ENCODE data around the gene CRB1.

Gene CRB1

GRCh38 chr1:197362871-197363270 is 94.8 kb downstream of the CRB1 start:
- no peaks in the 10 kb centered on the region for H3K36me3 ChIP-seq
- H3K27ac ChIP-seq: no peak overlapping the region
- no peaks in the 10 kb centered on the region for H3K27me3 ChIP-seq (ENCODE audit: insufficient read depth, low read depth, severe bottlenecking)
- no peak for DNase-seq
- TF ChIP-seq, protein P1, sequence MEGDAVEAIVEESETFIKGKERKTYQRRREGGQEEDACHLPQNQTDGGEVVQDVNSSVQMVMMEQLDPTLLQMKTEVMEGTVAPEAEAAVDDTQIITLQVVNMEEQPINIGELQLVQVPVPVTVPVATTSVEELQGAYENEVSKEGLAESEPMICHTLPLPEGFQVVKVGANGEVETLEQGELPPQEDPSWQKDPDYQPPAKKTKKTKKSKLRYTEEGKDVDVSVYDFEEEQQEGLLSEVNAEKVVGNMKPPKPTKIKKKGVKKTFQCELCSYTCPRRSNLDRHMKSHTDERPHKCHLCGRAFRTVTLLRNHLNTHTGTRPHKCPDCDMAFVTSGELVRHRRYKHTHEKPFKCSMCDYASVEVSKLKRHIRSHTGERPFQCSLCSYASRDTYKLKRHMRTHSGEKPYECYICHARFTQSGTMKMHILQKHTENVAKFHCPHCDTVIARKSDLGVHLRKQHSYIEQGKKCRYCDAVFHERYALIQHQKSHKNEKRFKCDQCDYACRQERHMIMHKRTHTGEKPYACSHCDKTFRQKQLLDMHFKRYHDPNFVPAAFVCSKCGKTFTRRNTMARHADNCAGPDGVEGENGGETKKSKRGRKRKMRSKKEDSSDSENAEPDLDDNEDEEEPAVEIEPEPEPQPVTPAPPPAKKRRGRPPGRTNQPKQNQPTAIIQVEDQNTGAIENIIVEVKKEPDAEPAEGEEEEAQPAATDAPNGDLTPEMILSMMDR (IDR thresholded peaks at IDR 0.05; ENCODE audit: low read depth, low read length): no peak
- H3K4me3 ChIP-seq (ENCODE audit: low read depth, low read length): no peak overlapping the region
- H3K9me3 ChIP-seq (ENCODE audit: severe bottlenecking): no peaks in the 10 kb centered on the region

- Histone ChIP-seq H3K9me3 (ENCODE audit: severe bottlenecking) (no peaks in the 10 kb centered on the region), H3K27ac (no peak overlapping the region), H3K36me3 (no peaks in the 10 kb centered on the region), H3K4me3 (ENCODE audit: low read depth, low read length) (no peak overlapping the region), H3K27me3 (ENCODE audit: insufficient read depth, low read depth, severe bottlenecking) (no peaks in the 10 kb centered on the region)
- DNase-seq: no peak
- TF ChIP-seq, protein P1 (IDR thresholded peaks at IDR 0.05; ENCODE audit: low read depth, low read length): no peak
Measured at GRCh38 chr1:197363855-197364254, 95.8 kb downstream of the CRB1 start.

- Histone ChIP-seq H3K9me3 (ENCODE audit: severe bottlenecking) (no peaks in the 10 kb centered on the region), H3K4me3 (ENCODE audit: low read depth, low read length) (no peak overlapping the region), H3K27me3 (ENCODE audit: insufficient read depth, low read depth, severe bottlenecking) (no peaks in the 10 kb centered on the region), H3K27ac (no peak overlapping the region), H3K36me3 (no peaks in the 10 kb centered on the region)
- TF ChIP-seq, protein P1 (IDR thresholded peaks at IDR 0.05; ENCODE audit: low read depth, low read length): no peak
- DNase-seq: no peak
Measured at GRCh38 chr1:197366996-197367395, 98.9 kb downstream of the CRB1 start.

DNA sequence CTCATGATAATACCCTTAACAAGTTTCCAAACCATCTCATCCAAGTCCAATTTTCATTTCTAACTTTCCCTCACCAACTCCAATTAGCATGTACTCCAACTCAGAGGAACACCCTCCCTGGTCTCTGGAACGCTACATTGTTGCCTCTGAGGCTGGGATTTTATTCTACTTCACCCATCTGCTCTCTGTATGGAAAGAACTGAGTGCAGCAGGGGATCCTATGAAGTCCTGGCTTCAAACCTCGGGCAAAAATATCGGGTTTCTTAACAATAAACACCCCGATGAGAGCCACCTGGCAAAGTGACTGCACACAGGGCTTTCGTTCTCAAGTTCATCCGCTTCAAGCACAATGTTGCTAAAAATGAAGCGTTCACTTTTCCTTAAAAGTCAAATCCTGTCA is 99.6 kb downstream of the CRB1 start:
- Histone ChIP-seq H3K36me3 (no peaks in the 10 kb centered on the region), H3K27ac (no peak overlapping the region), H3K27me3 (ENCODE audit: insufficient read depth, low read depth, severe bottlenecking) (no peaks in the 10 kb centered on the region), H3K4me3 (ENCODE audit: low read depth, low read length) (no peak overlapping the region), H3K9me3 (ENCODE audit: severe bottlenecking) (no peaks in the 10 kb centered on the region)
- no peak for DNase-seq
- TF ChIP-seq, protein P1 (IDR thresholded peaks at IDR 0.05; ENCODE audit: low read depth, low read length): no peak

- no peak overlapping the region for H3K27ac ChIP-seq
- no peak overlapping the region for H3K4me3 ChIP-seq (ENCODE audit: low read depth, low read length)
- H3K36me3 ChIP-seq: no peaks in the 10 kb centered on the region
- no peaks in the 10 kb centered on the region for H3K9me3 ChIP-seq (ENCODE audit: severe bottlenecking)
- TF ChIP-seq, protein P1 (IDR thresholded peaks at IDR 0.05; ENCODE audit: low read depth, low read length): no peak
- DNase-seq: no peak
- H3K27me3 ChIP-seq (ENCODE audit: insufficient read depth, low read depth, severe bottlenecking): no peaks in the 10 kb centered on the region
Measured at GRCh38 chr1:197374428-197374827, 106.4 kb downstream of the CRB1 start.

- Histone ChIP-seq H3K9me3 (ENCODE audit: severe bottlenecking) (no peaks in the 10 kb centered on the region), H3K36me3 (no peaks in the 10 kb centered on the region), H3K27me3 (ENCODE audit: insufficient read depth, low read depth, severe bottlenecking) (no peaks in the 10 kb centered on the region), H3K27ac (no peak overlapping the region), H3K4me3 (ENCODE audit: low read depth, low read length) (no peak overlapping the region)
- TF ChIP-seq, protein P1 (IDR thresholded peaks at IDR 0.05; ENCODE audit: low read depth, low read length): no peak
- DNase-seq: no peak
Measured at GRCh38 chr1:197384471-197384870, 116.4 kb downstream of the CRB1 start.

Measured in WERI-Rb-1 (cell line).